NCI-H82 treated with DMSO at 0.1 percent for 48 hours (cell line): ENCODE results near the gene TMEM38A.
"Not testable (repeated sequence)": the region's sequence is repeated elsewhere in the genome, so short reads cannot be mapped to it uniquely, and the experiment has no call there.

Source experiments
- DNase-seq: peaks from one replicate; lab custom pipeline; 2025; ENCODE audit not compliant: unreplicated experiment; lab: John Stamatoyannopoulos, UW

Gene TMEM38A

GRCh38 chr19:16673231-16673630 is 12.3 kb downstream of the TMEM38A start:
- DNase-seq, result no peak

- DNase-seq, result not testable (repeated sequence)
Observed at GRCh38 chr19:16673839-16674238, 12.9 kb downstream of the TMEM38A start.

- no peak for DNase-seq
Observed at GRCh38 chr19:16676101-16676798, 15.3 kb downstream of the TMEM38A start.

GRCh38 chr19:16677055-16677454 is 16.1 kb downstream of the TMEM38A start:
- DNase-seq, result no peak

GRCh38 chr19:16678498-16678897 is 17.6 kb downstream of the TMEM38A start:
- no peak for DNase-seq

- DNase-seq, result no peak
Observed at GRCh38 chr19:16679811-16680210, 18.9 kb downstream of the TMEM38A start.

GRCh38 chr19:16682539-16682938 is 21.6 kb downstream of the TMEM38A start:
- DNase-seq, result no peak

GRCh38 chr19:16684216-16684615 is 23.3 kb downstream of the TMEM38A start:
- DNase-seq, result no peak

- DNase-seq, result no peak
Observed at GRCh38 chr19:16688084-16688483, 27.1 kb downstream of the TMEM38A start.

- peak; percentile 95 for DNase-seq
Observed at GRCh38 chr19:16698914-16699313, 38.0 kb downstream of the TMEM38A start.

- no peak for DNase-seq
Observed at GRCh38 chr19:16702123-16702522, 41.2 kb downstream of the TMEM38A start.

- no peak for DNase-seq
Observed at GRCh38 chr19:16703677-16704076, 42.7 kb downstream of the TMEM38A start.

- not testable (repeated sequence) for DNase-seq
Observed at GRCh38 chr19:16710870-16711269, 49.9 kb downstream of the TMEM38A start.

- not testable (repeated sequence) for DNase-seq
Observed at GRCh38 chr19:16712295-16712694, 51.4 kb downstream of the TMEM38A start.

GRCh38 chr19:16714702-16715287 is 53.9 kb downstream of the TMEM38A start:
- DNase-seq, result peak; percentile 56

- DNase-seq, result no peak
Observed at GRCh38 chr19:16715611-16716010, 54.7 kb downstream of the TMEM38A start.

- DNase-seq, result no peak
Observed at GRCh38 chr19:16721051-16721450, 60.1 kb downstream of the TMEM38A start.

GRCh38 chr19:16722591-16722990 is 61.7 kb downstream of the TMEM38A start:
- no peak for DNase-seq

GRCh38 chr19:16726916-16727315 is 66.0 kb downstream of the TMEM38A start:
- no peak for DNase-seq

GRCh38 chr19:16735650-16736266 is 74.8 kb downstream of the TMEM38A start:
- DNase-seq, result not testable (repeated sequence)

GRCh38 chr19:16736709-16737108 is 75.8 kb downstream of the TMEM38A start:
- DNase-seq, result no peak

GRCh38 chr19:16737911-16738310 is 77.0 kb downstream of the TMEM38A start:
- DNase-seq, result peak; percentile 10
